Thoracic aorta (tissue), 2 donors: ENCODE data around the gene ZNF18. TPM values are rescaled to one million over a fixed set of nuclear protein-coding genes. Genes with fewer than 3 reads are reported as not detected.
"Not testable (repeated sequence)": the region's sequence is repeated elsewhere in the genome, so short reads cannot be mapped to it uniquely, and the experiment has no call there.

Experiments used
- ATAC-seq: fragments of 150-250 bp; one replicate; pipeline ENCODE4 v1.8.0; 2017; ENCODE audit warnings: low read depth; ENCODE audit not compliant: insufficient number of reproducible peaks, low FRiP score
- DNase-seq: peaks from one replicate; pipeline ENCODE4 v3.0.0-alpha.2; 2020; ENCODE audit warnings: low spot score
- H3K27ac ChIP-seq, 2 donors: fragments of 200-600 bp; sonication (generic); 1 replicate in 1 of 2; 2 replicates in 1 of 2; pipeline ENCODE4 v1.5.1; 2016; ENCODE audit warnings: mild to moderate bottlenecking in 2 of 2, moderate library complexity in 2 of 2
- H3K27me3 ChIP-seq: fragments of 200-600 bp; sonication (generic); replicated peaks from 2 replicates; pipeline ENCODE4 v1.6.0; 2016; ENCODE audit warnings: mild to moderate bottlenecking; ENCODE audit not compliant: insufficient read depth
- H3K36me3 ChIP-seq: fragments of 200-600 bp; sonication (generic); one replicate; pipeline ENCODE4 v1.5.1; 2016
- H3K4me1 ChIP-seq, 2 donors: fragments of 200-600 bp; sonication (generic); 1 replicate in 1 of 2; 2 replicates in 1 of 2; pipeline versions ENCODE4 v1.5.1 to v1.6.0; 2016; ENCODE audit warnings: low read depth in 2 of 2, mild to moderate bottlenecking in 1 of 2; ENCODE audit not compliant: control insufficient read depth in 1 of 2
- H3K4me3 ChIP-seq: fragments of 200-600 bp; sonication (generic); 2 replicates; pipeline ENCODE4 v1.5.1; 2016; ENCODE audit warnings: mild to moderate bottlenecking
- H3K9me3 ChIP-seq: fragments of 200-600 bp; sonication (generic); 2 replicates; pipeline ENCODE4 v1.5.1; 2016
- total RNA-seq, 2 donors: library from RNA; depleted of rRNA; stranded (reverse); fragments of >200 nt; gene quantifications; one replicate each; pipeline versions ENCODE4 v1.1.0 to v1.2.3, GENCODE V29; 2016
- TF ChIP-seq, protein P1 (sequence below): fragments of 200-600 bp; sonication (generic); IDR thresholded peaks from one replicate; pipeline ENCODE4 v1.5.1; 2019; ENCODE audit warnings: antibody characterized with exemption

The ZNF18 gene
- total RNA-seq, 2 donors from 2014 or later: 4.7 to 15.1 TPM

DNA sequence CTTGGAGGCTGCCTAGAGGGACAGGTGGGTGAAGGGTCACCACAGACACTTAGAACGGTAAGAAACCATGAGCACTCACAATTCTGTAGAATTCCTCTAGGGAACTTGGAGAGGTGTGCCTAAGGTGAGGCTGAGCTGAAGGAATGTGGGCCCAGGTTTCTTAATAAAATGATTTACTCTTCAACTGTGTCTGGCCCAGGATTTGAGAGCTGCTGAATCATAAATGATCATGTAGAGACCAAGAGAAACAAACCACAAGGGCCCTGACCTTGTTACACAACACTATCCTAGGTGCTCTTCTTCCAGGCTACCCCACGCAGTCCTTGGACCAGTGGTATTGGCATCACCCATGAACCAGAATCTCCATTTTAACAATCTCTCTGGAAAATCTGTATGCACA is 27.7 kb downstream of the ZNF18 start:
- peaks cover 25% of the 10 kb centered on the region for H3K9me3 ChIP-seq
- no peaks in the 10 kb centered on the region for H3K4me1 ChIP-seq
- TF ChIP-seq, protein P1, sequence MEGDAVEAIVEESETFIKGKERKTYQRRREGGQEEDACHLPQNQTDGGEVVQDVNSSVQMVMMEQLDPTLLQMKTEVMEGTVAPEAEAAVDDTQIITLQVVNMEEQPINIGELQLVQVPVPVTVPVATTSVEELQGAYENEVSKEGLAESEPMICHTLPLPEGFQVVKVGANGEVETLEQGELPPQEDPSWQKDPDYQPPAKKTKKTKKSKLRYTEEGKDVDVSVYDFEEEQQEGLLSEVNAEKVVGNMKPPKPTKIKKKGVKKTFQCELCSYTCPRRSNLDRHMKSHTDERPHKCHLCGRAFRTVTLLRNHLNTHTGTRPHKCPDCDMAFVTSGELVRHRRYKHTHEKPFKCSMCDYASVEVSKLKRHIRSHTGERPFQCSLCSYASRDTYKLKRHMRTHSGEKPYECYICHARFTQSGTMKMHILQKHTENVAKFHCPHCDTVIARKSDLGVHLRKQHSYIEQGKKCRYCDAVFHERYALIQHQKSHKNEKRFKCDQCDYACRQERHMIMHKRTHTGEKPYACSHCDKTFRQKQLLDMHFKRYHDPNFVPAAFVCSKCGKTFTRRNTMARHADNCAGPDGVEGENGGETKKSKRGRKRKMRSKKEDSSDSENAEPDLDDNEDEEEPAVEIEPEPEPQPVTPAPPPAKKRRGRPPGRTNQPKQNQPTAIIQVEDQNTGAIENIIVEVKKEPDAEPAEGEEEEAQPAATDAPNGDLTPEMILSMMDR: no peak
- DNase-seq (no peak), ATAC-seq (no peak)
- H3K4me3 ChIP-seq: no peak overlapping the region
- no peaks in the 10 kb centered on the region for H3K36me3 ChIP-seq
- no peak overlapping the region for H3K27ac ChIP-seq
- H3K27me3 ChIP-seq: no peaks in the 10 kb centered on the region

DNA sequence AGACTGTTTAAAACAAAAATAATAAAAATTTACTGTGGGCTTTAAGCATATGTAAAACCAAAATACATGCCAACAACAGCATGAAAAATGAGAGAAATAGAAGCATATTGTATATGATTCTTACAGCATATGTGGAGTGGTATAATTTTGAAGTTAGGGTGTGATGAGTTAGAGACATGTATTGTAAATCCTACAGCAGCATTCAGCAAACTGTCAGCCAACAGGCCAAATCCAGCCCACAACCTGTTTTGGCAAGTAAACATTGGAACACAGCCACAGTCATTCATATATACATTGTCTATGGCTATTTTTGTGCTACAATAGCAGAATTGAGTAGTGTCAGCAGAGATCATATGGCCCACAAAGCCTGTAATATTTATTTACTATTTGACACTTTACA is 42.3 kb downstream of the ZNF18 start:
- Histone ChIP-seq H3K27me3 (no peaks in the 10 kb centered on the region), H3K9me3 (peaks cover 8% of the 10 kb centered on the region), H3K27ac (no peak overlapping the region), H3K4me1 (no peaks in the 10 kb centered on the region), H3K36me3 (no peaks in the 10 kb centered on the region), H3K4me3 (no peak overlapping the region)
- TF ChIP-seq, protein P1: no peak
- DNase-seq (no peak), ATAC-seq (no peak)

DNA sequence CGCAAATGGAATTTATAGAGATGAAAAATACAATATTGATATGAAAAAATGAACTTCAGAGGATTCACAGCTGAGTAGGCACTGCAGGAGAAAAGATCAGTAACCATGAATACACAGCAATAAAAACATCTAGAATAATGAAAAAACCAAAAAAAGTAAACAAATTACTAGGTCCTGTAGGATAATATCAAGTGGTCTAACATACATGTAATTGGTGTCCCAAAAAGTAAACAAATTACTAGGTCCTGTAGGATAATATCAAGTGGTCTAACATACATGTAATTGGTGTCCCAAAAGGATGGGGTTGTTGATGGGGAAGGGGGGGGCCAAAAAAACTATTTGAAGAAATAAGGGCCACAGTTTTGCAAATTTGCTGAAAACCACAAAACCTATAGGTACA is 43.4 kb downstream of the ZNF18 start:
- DNase-seq (no peak), ATAC-seq (no peak)
- H3K9me3 ChIP-seq: peaks cover 8% of the 10 kb centered on the region
- no peaks in the 10 kb centered on the region for H3K27me3 ChIP-seq
- H3K36me3 ChIP-seq: no peaks in the 10 kb centered on the region
- no peak overlapping the region for H3K27ac ChIP-seq
- no peak overlapping the region for H3K4me3 ChIP-seq
- H3K4me1 ChIP-seq: peaks cover 0 to 2% of the 10 kb centered on the region in 2 donors
- TF ChIP-seq, protein P1: no peak

DNA sequence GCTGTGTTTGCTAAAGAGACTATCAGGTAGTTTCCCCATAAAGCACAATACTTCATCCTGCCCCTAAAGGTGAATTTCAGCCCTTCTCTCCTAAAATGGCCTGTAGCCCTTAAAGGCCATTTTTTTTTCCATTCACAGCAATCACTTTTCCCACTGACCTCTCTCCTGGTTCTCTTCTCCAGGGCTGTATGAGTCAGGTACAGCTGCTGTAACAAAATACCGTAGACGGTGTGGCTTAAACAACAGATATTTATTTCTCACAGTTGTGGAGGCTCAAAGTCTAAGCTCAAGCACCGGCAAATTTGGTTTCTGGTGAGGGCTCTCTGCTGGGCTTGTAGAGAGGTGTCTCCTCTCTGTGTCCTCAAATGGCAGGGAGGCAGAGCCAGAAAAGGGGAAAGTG is 44.7 kb downstream of the ZNF18 start:
- Histone ChIP-seq H3K27ac (no peak overlapping the region), H3K9me3 (peaks cover 8% of the 10 kb centered on the region), H3K4me1 (peaks cover 0 to 9% of the 10 kb centered on the region in 2 donors), H3K27me3 (no peaks in the 10 kb centered on the region), H3K4me3 (no peak overlapping the region), H3K36me3 (no peaks in the 10 kb centered on the region)
- no peak for DNase-seq
- ATAC-seq: no peak
- TF ChIP-seq, protein P1: no peak

DNA sequence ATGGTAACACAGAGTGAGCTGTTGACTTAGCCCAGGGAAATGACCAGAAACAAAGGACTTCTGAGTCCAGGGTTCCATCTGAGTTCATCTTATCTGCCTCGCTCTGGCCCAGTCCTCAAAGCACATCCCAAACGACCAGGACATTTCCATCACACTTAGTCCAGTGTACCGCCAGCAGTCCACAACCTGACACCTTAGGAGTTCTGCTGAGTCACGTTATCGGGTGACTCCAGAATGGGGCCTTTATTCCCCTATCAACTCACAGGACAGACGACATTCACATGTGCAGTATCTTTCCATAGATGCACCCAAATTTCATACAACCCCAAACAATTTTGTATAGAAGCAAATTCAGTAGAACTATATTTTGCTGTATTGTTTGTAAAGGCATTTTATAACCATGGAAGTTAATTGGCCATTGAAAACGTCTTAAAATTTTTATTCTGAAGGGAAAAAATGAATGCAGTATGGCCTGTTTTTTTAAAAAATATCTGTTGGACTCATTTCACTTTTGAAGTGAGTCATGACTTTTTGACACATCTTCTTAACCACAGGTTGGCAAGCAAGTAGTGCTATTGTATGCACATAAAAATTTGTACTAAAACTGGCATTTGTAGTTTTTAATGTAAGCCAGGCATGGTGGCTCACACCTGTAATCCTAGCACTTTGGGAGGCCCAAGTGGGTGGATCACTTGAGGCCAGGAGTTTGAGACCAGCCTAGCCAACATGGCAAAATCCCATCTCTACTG is 46.3 kb downstream of the ZNF18 start:
- Histone ChIP-seq H3K4me3 (no peak overlapping the region), H3K27ac (no peak overlapping the region), H3K9me3 (peaks cover 8% of the 10 kb centered on the region), H3K4me1 (peaks cover 0 to 9% of the 10 kb centered on the region in 2 donors), H3K27me3 (no peaks in the 10 kb centered on the region), H3K36me3 (no peaks in the 10 kb centered on the region)
- ATAC-seq (no peak), DNase-seq (no peak)
- TF ChIP-seq, protein P1: no peak

DNA sequence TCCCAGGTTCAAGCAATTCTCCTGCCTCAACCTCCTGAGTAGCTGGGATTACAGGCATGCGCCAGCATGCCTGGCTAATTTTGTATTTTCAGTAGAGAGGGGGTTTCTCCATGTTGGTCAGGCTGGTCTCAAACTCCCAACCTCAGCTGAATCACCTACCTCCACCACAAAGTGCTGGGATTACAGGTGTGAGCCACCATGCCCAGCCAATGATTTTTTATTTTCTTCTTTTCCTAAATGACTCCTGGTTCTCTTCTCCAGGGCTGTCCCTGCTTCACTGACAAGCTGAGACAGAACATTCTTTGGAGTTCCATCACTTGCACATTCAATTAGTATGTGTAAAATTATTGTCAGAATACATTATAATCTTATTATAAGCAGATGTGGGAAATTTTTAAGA is 47.7 kb downstream of the ZNF18 start:
- not testable (repeated sequence) for H3K4me3 ChIP-seq, ATAC-seq

More for the DNA sequence above, 47.7 kb downstream of the ZNF18 start:
- H3K27me3 ChIP-seq, H3K36me3 ChIP-seq, DNase-seq, H3K27ac ChIP-seq, H3K9me3 ChIP-seq, H3K4me1 ChIP-seq: not testable (repeated sequence)
